NCI-H446 (cell line): ENCODE results near the gene RGS3.
"Not testable (repeated sequence)": the region's sequence is repeated elsewhere in the genome, so short reads cannot be mapped to it uniquely, and the experiment has no call there.

Experiments used
- DNase-seq, 2 experiments: peaks; one replicate each; lab custom pipeline; 2025; lab: John Stamatoyannopoulos, UW

RGS3 gene

GRCh38 chr9:113635586-113635985 is 172.1 kb downstream of the RGS3 start:
- no peak for DNase-seq

GRCh38 chr9:113636165-113636564 is 172.6 kb downstream of the RGS3 start:
- no peak for DNase-seq

GRCh38 chr9:113636693-113637092 is 173.2 kb downstream of the RGS3 start:
- no peak for DNase-seq

GRCh38 chr9:113638490-113638889 is 175.0 kb downstream of the RGS3 start:
- DNase-seq = no peak

GRCh38 chr9:113638897-113639296 is 175.4 kb downstream of the RGS3 start:
- no peak for DNase-seq

- DNase-seq = not testable (repeated sequence)
Observed at GRCh38 chr9:113639411-113639970, 176.0 kb downstream of the RGS3 start.

- no peak for DNase-seq
Observed at GRCh38 chr9:113640418-113640817, 176.9 kb downstream of the RGS3 start.

GRCh38 chr9:113641100-113641885 is 177.8 kb downstream of the RGS3 start:
- DNase-seq = no peak

GRCh38 chr9:113644321-113644720 is 180.8 kb downstream of the RGS3 start:
- no peak for DNase-seq

- no peak for DNase-seq
Observed at GRCh38 chr9:113645227-113645977, 181.9 kb downstream of the RGS3 start.

- no peak for DNase-seq
Observed at GRCh38 chr9:113645978-113646253, 182.4 kb downstream of the RGS3 start.

- no peak for DNase-seq
Observed at GRCh38 chr9:113646491-113646890, 183.0 kb downstream of the RGS3 start.
